GM19455 (cell line): ENCODE measurements around the gene CAMTA1.
"Not testable (repeated sequence)": the region's sequence is repeated elsewhere in the genome, so short reads cannot be mapped to it uniquely, and the experiment has no call there.

Experiments used
- ATAC-seq: cut with Tn5 transposase; IDR thresholded peaks from one replicate; pipeline ENCODE4 v1.9.1; 2021; ENCODE audit not compliant: unreplicated experiment

CAMTA1 gene

GRCh38 chr1:7587108-7587772 lies 802.0 kb downstream of the CAMTA1 start:
- no peak for ATAC-seq

- ATAC-seq: no peak
Measured at GRCh38 chr1:7587773-7588456, 802.7 kb downstream of the CAMTA1 start.

GRCh38 chr1:7588457-7588827 lies 803.2 kb downstream of the CAMTA1 start:
- no peak for ATAC-seq

DNA sequence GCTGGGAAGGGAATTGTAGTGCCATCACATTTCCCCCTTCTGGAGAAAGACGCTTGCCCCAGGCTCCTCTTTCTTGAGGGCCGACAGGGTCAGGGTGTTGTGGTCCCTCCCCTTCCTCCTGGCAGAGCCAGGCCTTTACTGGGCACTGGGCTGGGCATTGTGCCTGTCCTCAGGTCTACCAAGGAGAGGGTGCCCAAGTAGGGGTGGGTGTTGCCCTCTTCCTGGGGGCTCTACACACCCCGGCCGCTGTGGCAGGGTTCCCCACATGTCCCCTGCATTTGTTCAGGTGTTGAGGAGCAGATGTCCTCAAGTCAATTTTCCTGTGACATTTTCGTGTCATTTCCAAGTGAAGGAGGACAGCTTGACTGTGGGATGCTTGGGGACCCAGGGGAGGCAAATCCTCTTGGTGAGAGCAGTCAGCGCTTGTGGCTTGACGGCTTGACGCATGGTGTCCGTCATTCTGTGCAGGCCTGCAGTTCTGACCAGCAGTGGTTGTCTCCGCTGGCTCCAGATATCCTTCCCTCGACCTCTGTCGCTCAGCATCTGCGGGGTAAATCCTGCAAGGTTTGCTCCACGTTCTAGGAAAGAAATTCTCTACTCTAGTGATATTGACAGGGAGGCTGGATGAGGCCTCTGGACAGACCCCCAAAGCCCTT lies 804.0 kb downstream of the CAMTA1 start:
- ATAC-seq: no peak

- no peak for ATAC-seq
Measured at GRCh38 chr1:7589774-7590425, 804.6 kb downstream of the CAMTA1 start.

GRCh38 chr1:7590426-7590790 lies 805.2 kb downstream of the CAMTA1 start:
- ATAC-seq: no peak

DNA sequence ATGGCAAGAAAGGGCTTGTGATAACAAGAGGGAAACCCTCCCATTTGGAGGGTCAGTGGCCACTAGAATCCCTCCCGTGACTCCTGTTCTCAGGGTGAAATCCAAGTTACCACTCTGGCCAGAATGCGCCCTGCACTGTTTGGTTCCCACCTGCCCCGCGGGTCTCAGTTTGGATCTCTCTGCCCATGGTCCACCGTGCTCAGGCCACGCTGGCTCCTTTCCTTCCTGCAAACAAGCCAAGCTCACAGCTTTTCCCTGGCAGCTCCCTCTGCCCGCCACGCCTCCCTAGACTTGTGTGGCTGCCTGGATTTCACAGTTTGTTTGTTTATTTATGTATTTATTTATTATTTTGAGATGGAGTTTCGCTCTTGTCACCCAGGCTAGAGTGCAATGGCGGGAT lies 806.3 kb downstream of the CAMTA1 start:
- ATAC-seq: no peak

DNA sequence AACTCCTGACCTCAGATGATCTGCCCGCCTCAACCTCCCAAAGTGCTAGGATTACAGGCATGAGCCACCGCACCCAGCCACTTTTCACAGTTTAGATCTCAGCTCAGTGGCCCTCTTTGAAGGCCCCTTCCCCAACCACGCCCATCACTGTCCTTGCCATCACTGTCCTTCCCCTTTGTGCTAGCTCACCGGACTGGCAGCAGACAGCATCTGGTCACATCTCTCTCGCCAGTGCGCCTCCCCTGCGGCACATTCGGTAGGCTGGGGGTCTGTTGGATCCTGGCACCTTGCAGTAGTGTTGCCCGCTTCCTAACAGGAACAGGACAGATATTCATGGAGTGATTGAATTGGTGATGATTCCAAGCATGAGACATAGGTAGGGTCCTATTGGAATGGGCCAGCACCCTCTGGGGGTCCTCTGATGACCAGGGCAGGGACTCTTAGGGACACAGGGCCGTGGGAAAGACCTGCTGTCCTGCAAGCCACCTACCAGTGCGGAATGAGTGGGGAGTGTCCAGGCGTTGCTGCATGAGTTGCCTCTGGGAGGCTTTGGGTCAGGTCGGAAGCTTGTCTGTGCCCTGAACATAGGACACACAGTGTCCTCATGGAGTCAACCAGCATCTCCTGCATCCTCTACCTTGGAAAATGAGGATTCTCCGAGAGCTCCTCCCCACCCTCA lies 807.0 kb downstream of the CAMTA1 start:
- no peak for ATAC-seq

- ATAC-seq: no peak
Measured at GRCh38 chr1:7594002-7594713, 808.9 kb downstream of the CAMTA1 start.

GRCh38 chr1:7594714-7595295 lies 809.6 kb downstream of the CAMTA1 start:
- ATAC-seq: no peak

- ATAC-seq: no peak
Measured at GRCh38 chr1:7595336-7595735, 810.1 kb downstream of the CAMTA1 start.

DNA sequence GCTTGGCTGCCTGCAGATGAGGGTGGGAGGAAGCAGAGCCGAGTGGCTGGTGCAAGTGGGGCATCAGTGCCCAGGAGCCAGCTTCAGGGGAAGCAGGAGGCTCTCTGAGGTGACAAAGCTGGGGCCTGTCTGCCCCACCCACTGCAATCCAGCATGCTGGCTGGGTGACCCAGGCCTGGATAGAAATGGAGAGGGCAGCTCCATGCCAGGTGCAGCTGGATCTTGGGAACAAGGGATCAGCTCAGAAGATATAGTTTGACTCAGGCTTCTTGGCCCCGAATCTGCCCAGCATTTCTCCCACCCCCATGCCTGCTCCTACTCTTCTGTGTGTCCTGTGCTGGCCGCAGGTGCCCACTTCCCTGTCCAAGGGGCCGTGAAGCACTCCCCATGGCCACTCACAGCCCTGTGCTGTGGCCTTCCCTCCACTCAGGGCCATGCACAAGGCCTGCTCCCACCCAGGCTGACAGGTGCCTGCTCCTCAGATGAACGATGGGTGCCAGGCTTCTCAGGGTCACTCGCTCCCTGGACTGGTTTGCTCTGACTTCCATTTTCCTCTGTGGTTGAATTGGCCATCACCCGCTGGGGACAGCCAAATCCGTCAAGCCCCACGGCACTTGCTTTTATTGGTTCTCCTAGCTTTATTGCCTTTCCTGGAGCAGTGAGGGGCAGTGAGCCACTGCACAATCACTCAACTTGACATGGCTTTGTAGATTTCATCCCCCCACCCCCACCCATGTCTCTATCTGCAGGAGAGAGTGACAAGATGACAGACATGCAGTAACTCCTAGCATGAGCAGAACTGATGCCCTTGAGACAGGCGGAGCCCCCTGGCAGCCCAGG lies 811.1 kb downstream of the CAMTA1 start:
- ATAC-seq: no peak

- not testable (repeated sequence) for ATAC-seq
Measured at GRCh38 chr1:7598058-7598457, 812.8 kb downstream of the CAMTA1 start.

DNA sequence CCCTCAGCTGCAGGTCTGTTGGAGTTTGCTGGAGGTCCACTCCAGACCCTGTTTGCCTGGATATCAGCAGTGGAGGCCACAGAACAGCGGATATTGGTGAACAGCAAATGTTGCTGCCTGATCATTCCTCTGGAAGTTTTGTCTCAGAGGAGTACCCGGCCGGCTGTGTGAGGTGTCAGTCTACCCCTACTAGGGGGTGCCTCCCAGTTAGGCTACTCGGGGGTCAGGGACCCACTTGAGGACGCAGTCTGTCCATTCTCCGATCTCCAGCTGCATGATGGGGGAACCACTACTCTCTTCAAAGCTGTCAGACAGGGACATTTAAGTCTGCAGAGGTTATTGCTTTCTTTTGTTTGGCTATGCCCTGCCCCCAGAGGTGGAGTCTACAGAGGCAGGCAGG lies 819.7 kb downstream of the CAMTA1 start:
- ATAC-seq: not testable (repeated sequence)

DNA sequence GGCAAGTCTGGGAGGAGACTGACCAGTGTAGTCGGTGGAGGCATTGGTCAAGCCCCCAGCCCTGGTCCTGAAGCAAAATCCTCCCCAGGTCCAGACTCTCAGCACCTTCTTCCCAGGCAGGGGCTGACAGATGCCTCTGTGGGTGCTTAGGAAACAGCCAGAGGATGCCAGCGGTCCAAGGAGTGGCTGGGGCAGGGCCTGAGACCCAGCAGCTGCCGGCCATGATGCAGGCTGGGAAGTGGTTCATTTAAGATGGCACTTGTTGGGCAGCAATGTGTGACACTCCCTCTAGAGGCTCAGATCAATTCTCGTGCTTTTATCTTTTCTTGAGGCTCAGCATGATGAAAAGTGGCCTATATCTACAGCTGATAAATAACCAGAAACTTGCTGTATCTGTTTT lies 820.8 kb downstream of the CAMTA1 start:
- ATAC-seq: no peak

GRCh38 chr1:7607097-7607496 lies 821.8 kb downstream of the CAMTA1 start:
- no peak for ATAC-seq

DNA sequence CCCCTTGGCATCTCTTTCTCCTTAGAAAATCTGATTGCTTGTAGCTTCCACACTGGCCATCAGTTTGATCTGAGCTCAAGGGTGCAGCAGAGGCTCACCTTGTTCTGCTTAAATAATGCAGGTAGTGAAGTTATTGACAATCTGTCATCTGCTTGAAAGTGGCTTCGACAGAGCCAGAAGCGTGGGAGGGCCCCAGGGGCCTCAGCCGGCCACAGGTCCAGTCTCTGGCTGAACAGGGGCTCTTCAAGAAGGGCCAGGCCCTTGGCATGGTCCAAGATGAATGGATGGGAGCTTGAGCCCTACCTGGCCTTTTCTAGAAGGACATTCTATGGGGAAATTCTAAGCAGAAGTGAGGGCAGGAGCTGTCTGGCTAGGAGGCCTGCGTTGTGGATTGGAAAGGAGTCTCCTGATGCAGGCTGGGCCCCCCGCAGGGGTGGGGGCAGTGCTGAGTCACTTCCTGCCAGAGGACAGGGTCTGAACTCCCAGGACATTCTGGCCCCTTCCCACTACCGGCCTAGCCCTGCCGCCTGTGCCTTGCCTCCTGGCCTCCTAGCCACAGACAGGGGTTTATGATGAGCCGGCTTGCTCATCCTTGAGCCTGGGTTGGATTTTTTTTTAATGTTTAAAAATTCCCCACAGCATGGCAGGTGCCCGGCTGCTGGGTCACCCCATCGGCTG lies 823.5 kb downstream of the CAMTA1 start:
- ATAC-seq: no peak

- no peak for ATAC-seq
Measured at GRCh38 chr1:7609311-7609994, 824.2 kb downstream of the CAMTA1 start.
